ENCODE measurements around the gene ZNF511. TPM values are rescaled to one million over a fixed set of nuclear protein-coding genes. Genes with fewer than 3 reads are reported as not detected.

The ZNF511 gene
- total RNA-seq, 6 donors from 2014 or later: 12.6 to 44.2 (median 33.0) TPM

- ATAC-seq (ENCODE audit: low FRiP score in 2 of 2) (no peak), DNase-seq (peak in 1 of 2 donors; percentile 63)
- Histone ChIP-seq H3K27ac (no peak overlapping the region), H3K27me3 (no peaks in the 10 kb centered on the region), H3K9me3 (no peaks in the 10 kb centered on the region), H3K4me1 (peaks cover 4 to 17% (median 6%) of the 10 kb centered on the region in 4 donors), H3K36me3 (peaks cover 0 to 37% (median 28%) of the 10 kb centered on the region in 4 donors), H3K4me3 (no peak overlapping the region)
- 81 to 82% methylated on average over 8 to 14 of the region's 14 CpGs for WGBS, 2 donors
- TF ChIP-seq POLR2AphosphoS5 (IDR thresholded peaks at IDR 0.05) (no peak), EP300 (IDR thresholded peaks at IDR 0.05) (no peak), POLR2A (IDR thresholded peaks at IDR 0.05) (no peak)
- TF ChIP-seq, protein P1, sequence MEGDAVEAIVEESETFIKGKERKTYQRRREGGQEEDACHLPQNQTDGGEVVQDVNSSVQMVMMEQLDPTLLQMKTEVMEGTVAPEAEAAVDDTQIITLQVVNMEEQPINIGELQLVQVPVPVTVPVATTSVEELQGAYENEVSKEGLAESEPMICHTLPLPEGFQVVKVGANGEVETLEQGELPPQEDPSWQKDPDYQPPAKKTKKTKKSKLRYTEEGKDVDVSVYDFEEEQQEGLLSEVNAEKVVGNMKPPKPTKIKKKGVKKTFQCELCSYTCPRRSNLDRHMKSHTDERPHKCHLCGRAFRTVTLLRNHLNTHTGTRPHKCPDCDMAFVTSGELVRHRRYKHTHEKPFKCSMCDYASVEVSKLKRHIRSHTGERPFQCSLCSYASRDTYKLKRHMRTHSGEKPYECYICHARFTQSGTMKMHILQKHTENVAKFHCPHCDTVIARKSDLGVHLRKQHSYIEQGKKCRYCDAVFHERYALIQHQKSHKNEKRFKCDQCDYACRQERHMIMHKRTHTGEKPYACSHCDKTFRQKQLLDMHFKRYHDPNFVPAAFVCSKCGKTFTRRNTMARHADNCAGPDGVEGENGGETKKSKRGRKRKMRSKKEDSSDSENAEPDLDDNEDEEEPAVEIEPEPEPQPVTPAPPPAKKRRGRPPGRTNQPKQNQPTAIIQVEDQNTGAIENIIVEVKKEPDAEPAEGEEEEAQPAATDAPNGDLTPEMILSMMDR (IDR thresholded peaks at IDR 0.05): no peak
Measured at GRCh38 chr10:133267293-133267692, 41.4 kb upstream of the ZNF511 start.

DNA sequence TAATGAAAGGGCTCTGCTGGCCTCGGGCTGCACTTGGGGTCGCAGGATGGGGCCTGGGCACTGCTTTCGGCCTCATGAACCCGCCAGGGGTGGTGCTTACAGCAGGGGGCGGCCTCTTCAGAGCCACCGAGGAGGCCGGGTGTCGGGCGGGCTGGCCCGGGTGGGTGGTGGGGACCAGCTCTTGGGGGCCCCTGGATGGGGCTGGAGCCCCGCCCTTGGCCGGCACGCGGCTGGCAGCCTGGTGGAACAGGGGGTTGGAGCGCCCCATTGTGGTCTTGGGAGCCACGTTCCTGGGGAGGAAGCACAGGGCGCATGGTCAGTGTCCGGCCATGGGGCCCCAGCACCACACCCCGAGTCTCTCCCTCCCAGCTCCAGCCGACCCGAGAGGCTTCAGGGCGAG lies 40.9 kb upstream of the ZNF511 start:
- peaks cover 0 to 40% (median 30%) of the 10 kb centered on the region in 4 donors for H3K36me3 ChIP-seq
- no peak overlapping the region for H3K4me3 ChIP-seq
- 94 to 95% methylated on average over 11 to 22 of the region's 22 CpGs for WGBS, 2 donors
- DNase-seq: peak in 1 of 2 donors; percentile 78
- peaks cover 0 to 12% (median under 1%) of the 10 kb centered on the region in 4 donors for H3K4me1 ChIP-seq
- no peak for ATAC-seq (ENCODE audit: low FRiP score in 2 of 2)
- H3K27me3 ChIP-seq: no peaks in the 10 kb centered on the region
- H3K9me3 ChIP-seq: no peaks in the 10 kb centered on the region
- H3K27ac ChIP-seq: no peak overlapping the region
- TF ChIP-seq, protein P1 (IDR thresholded peaks at IDR 0.05): no peak
- TF ChIP-seq POLR2AphosphoS5 (IDR thresholded peaks at IDR 0.05) (no peak), EP300 (IDR thresholded peaks at IDR 0.05) (no peak), POLR2A (IDR thresholded peaks at IDR 0.05) (no peak)

DNA sequence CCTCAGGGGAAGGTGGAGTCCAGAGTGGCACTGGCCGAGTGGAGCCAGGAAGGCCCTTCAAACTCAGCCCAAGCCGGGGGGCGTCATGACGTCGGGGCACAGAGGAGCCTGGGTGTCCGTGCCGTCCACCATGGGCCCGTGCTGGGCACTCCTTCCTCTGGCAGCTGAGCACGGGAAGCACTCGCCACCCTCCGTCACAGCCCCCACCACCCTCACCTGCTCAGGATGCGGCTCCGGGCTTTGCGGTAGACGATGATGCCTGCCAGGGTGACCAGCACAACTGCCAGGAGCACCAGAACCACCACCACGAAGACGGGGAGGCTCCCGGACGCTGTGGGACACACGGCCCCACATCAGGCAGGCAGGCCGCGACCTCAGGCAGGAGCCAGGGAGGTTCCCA lies 40.2 kb upstream of the ZNF511 start:
- Histone ChIP-seq H3K27me3 (no peaks in the 10 kb centered on the region), H3K9me3 (no peaks in the 10 kb centered on the region), H3K4me1 (peaks cover 0 to 10% (median 0%) of the 10 kb centered on the region in 4 donors), H3K36me3 (peaks cover 0 to 47% (median 32%) of the 10 kb centered on the region in 4 donors), H3K27ac (no peak overlapping the region), H3K4me3 (no peak overlapping the region)
- whole genome bisulfite sequencing, 2 donors: 95 to 100% methylated on average over 2 to 20 of the region's 22 CpGs
- DNase-seq: peak in 1 of 2 donors; percentile 72
- no peak for TF ChIP-seq POLR2AphosphoS5 (IDR thresholded peaks at IDR 0.05)
- TF ChIP-seq, protein P1 (IDR thresholded peaks at IDR 0.05): no peak
- TF ChIP-seq EP300 (IDR thresholded peaks at IDR 0.05): no peak
- no peak for TF ChIP-seq POLR2A (IDR thresholded peaks at IDR 0.05)
- no peak for ATAC-seq (ENCODE audit: low FRiP score in 2 of 2)

GRCh38 chr10:133269367-133269766 lies 39.3 kb upstream of the ZNF511 start:
- TF ChIP-seq, protein P1 (IDR thresholded peaks at IDR 0.05): no peak
- TF ChIP-seq POLR2A (IDR thresholded peaks at IDR 0.05) (no peak), POLR2AphosphoS5 (IDR thresholded peaks at IDR 0.05) (no peak), EP300 (IDR thresholded peaks at IDR 0.05) (no peak)
- Histone ChIP-seq H3K27ac (no peak overlapping the region), H3K9me3 (no peaks in the 10 kb centered on the region), H3K36me3 (peaks cover 0 to 49% (median 32%) of the 10 kb centered on the region in 4 donors), H3K4me3 (no peak overlapping the region), H3K4me1 (peaks cover 0 to 6% (median 0%) of the 10 kb centered on the region in 4 donors), H3K27me3 (no peaks in the 10 kb centered on the region)
- 93% methylated on average over 3 of the region's 26 CpGs; no CpG with 5 or more reads in 1 of the 2 donors for WGBS, 2 donors
- ATAC-seq (ENCODE audit: low FRiP score in 2 of 2) (no peak), DNase-seq (peak in 1 of 2 donors; percentile 85)

DNA sequence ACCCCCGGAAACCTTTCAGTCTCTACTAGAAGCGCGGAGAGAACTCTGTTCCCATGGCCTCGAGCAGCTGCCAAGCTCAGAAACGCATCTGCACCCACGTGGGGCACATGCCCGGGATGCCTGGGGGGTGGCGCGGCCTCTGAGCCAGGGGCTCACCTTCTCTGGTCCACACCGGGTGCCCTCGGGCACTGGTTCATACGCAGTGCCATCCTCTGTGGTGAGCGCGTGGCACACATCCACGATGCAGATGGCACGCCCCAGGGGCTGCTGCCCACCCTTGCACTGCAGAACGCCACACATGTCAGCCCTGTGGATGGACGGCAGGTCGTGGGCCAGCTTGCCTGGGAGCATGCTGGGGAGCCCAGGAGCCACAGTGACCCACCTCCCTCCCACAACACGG lies 38.5 kb upstream of the ZNF511 start:
- Histone ChIP-seq H3K27me3 (no peaks in the 10 kb centered on the region), H3K4me1 (peaks cover 0 to 8% (median 8%) of the 10 kb centered on the region in 4 donors), H3K36me3 (peaks cover 0 to 49% (median 32%) of the 10 kb centered on the region in 4 donors), H3K27ac (no peak overlapping the region), H3K9me3 (no peaks in the 10 kb centered on the region), H3K4me3 (no peak overlapping the region)
- TF ChIP-seq POLR2AphosphoS5 (IDR thresholded peaks at IDR 0.05): no peak
- TF ChIP-seq, protein P1 (IDR thresholded peaks at IDR 0.05): no peak
- TF ChIP-seq EP300 (IDR thresholded peaks at IDR 0.05): no peak
- no peak for TF ChIP-seq POLR2A (IDR thresholded peaks at IDR 0.05)
- DNase-seq (peak in 1 of 2 donors; percentile 65), ATAC-seq (ENCODE audit: low FRiP score in 2 of 2) (no peak)
- WGBS, 2 donors: 86% methylated on average over 16 of the region's 20 CpGs; no CpG with 5 or more reads in 1 of the 2 donors

Measured in upper lobe of left lung (tissue), 6 donors.